GM18498 (cell line): ENCODE measurements around the gene ZMYND15.

Experiments
- ATAC-seq: cut with Tn5 transposase; IDR thresholded peaks from one replicate; pipeline ENCODE4 v1.9.1; 2021; ENCODE audit warnings: mild to moderate bottlenecking, moderate library complexity; ENCODE audit not compliant: unreplicated experiment

Gene ZMYND15

GRCh38 chr17:4715063-4715744 lies 24.4 kb upstream of the ZMYND15 start:
- ATAC-seq, result no peak

DNA sequence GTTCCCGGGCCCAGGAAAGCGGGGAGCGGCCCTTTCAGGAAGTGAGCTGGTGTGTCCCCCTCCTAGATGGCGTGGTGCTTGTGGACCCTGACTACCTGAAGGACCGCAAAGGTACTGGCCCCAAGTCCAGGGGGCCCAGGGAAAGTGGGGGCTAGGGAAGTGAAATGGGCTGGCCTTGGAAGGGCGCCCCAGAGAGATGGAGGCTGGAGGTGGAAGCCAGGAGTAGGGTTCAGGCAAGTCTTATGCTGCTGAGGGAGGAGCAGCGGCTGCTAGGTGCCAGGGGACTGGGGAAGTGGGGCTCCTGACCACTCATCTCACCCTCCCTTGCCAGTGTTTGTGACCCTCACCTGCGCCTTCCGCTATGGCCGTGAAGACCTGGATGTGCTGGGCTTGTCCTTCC lies 23.6 kb upstream of the ZMYND15 start:
- no peak for ATAC-seq

GRCh38 chr17:4717791-4718190 lies 21.8 kb upstream of the ZMYND15 start:
- no peak for ATAC-seq

DNA sequence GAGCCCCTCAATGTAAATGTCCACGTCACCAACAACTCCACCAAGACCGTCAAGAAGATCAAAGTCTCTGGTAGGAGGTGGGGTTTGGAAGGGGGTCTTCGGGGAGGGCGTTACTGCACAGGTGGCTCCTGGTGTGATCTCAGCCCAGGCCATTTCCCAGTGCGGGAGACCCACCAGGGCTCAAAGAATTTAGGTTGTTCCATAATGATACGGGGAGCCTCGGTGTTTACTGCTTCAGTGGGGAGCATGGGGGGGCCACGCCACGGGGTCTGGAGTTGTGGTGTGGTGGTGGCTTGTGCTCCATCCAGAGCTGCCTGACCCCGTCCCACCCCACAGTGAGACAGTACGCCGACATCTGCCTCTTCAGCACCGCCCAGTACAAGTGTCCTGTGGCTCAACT lies 21.4 kb upstream of the ZMYND15 start:
- no peak for ATAC-seq

GRCh38 chr17:4719146-4719545 lies 20.5 kb upstream of the ZMYND15 start:
- no peak for ATAC-seq

- no peak for ATAC-seq
Measured at GRCh38 chr17:4719684-4720221, 19.9 kb upstream of the ZMYND15 start.

GRCh38 chr17:4720787-4721186 lies 18.8 kb upstream of the ZMYND15 start:
- no peak for ATAC-seq

DNA sequence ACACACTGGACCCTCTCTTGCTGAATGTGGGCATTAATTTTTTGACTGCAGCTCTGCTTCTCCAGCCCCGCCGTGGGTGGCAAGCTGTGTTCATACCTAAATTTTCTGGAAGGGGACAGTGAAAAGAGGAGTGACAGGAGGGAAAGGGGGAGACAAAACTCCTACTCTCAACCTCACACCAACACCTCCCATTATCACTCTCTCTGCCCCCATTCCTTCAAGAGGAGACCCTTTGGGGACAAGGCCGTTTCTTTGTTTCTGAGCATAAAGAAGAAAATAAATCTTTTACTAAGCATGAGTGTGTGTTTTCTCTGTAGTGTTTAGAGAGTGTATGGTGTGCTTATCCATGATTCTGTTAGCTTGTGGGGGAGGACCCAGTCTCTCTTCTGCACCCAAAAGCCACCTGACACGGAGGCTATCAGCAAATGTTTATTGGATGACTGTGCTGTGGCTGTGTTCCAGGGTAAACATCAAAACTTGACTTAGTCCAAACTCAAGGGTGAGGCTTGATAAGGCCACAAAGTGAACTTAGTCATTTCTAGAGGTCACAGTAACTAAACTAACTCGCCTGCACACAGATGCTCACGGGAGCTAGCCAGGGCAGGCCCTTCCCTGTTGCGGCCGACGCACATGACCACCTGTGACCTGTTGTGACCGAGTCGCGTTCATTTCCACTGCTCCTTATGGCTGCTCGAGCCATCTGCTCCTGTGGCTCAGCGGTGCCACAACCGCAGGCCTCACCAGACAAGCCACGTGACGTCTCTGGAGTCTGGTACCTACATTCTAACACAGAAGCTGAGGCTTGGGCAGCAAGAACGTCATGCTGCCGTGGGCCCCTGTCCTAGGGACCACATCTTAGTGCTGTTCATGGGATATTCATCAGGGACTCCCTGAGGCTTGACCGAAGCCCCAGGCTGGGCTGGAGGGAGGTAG lies 18.2 kb upstream of the ZMYND15 start:
- no peak for ATAC-seq

- ATAC-seq, result no peak
Measured at GRCh38 chr17:4722678-4723240, 16.9 kb upstream of the ZMYND15 start.

DNA sequence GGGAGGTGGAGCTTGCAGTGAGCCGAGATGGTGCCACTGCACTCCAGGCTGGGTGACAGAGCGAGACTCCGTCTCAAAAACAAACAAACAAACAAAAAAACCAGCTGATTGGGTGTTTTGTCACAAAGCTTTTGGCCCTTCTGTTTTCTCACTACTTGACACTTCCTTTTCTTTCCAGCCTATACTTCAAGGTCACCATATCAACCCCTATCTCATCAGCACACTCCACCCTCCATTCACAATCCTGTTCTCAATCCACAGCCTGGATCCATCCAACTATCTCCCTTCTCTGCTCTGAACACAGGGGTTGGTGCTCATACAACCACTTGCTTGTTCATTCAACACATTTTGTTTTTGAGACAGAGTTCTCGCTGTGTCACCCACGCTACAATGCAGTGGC lies 15.0 kb upstream of the ZMYND15 start:
- ATAC-seq, result no peak

DNA sequence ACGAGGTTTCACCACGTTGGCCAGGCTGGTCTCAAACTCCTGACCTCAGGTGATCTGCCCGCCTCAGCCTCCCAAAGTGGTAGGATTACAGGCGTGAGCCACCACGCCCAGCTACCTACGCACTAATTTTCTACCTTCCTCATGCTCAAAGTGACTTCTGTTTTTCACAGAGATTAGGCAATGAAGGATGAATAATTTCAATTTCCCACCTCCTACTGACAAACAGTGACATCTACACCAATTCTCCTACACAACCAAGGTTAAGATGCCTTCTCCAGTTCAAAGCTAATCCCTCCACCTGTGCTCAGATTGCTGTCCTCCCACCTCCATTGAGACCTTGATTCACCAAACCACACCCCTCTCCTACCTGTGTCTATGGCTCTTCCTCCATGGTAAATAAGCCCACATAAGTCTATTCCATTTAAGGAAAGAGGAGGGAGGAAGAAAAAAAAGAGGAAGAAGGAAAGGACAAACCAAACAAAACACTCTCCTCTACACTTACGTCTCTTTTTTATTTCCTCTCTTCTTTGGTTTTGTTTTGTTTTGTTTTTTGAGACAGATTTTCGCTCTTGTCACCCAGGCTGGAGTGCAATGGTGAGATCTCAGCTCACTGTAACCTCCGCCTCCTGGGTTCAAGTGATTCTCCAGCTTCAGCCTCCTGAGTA lies 13.9 kb upstream of the ZMYND15 start:
- no peak for ATAC-seq

DNA sequence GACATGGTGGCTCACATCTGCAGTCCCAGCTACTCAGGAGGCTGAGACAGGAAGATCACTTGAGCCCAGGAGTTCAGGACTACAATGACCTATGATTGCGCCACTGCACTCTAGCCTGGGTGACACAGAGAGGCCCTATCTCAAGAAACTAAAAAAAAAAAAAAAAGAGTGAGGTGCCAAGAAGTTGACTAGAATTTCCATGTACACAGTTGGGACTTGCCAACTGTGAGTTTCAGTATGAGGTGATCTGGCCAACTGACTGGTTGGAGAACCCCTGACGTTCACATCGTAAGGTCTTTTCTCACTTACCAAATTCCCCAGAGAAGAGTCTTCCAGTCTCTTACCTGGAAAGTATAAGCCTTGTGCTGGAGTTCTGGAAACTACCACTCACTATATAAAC lies 11.5 kb upstream of the ZMYND15 start:
- ATAC-seq, result no peak

DNA sequence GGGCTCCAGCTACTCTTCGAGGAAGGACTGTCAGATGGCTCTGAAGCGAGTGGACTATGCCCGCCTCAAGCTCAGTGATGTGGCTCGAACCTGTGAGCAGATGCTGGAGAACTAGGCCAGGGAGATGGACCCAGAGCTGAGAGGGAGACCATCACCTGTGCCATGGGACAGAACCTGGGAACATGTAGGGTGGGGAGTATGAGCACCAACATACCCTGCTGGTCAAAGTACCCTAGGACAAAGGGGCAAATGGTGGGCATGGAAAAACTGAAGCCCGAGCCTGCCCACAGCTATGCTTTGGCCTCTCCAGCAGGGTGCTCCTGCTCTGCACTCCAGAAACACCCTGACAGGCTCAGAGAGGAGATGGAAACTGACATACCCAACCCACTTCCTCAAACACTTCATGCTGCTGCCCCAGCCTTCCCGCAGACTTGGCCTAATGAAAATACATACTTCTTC lies 6.5 kb upstream of the ZMYND15 start:
- ATAC-seq, result no peak

- ATAC-seq, result no peak
Measured at GRCh38 chr17:4734857-4735475, 4.7 kb upstream of the ZMYND15 start.

- ATAC-seq, result no peak
Measured at GRCh38 chr17:4735876-4736651, 3.6 kb upstream of the ZMYND15 start.

- ATAC-seq, result no peak
Measured at GRCh38 chr17:4738136-4739121, 1.2 kb upstream of the ZMYND15 start.

GRCh38 chr17:4740025-4740351 lies 355 bp downstream of the ZMYND15 start:
- ATAC-seq, result no peak

DNA sequence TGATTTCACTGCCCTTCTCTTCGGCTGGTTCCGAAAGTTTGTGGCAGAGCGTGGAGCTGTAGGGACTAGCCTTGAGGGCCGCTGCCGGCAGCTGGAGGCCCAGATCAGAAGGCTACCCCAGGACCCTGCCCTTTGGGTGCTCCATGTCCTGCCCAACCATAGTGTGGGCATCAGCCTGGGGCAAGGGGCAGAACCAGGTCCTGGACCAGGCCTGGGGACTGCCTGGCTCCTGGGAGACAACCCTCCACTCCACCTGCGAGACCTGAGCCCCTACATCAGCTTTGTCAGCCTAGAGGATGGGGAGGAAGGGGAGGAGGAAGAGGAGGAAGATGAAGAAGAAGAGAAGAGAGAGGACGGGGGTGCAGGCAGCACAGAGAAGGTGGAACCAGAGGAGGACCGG lies 951 bp downstream of the ZMYND15 start:
- ATAC-seq, result no peak

- ATAC-seq, result no peak
Measured at GRCh38 chr17:4741544-4741943, 1.9 kb downstream of the ZMYND15 start.
